ENCODE results near the gene PPIF. TPM values are rescaled to one million over a fixed set of nuclear protein-coding genes. Genes with fewer than 3 reads are reported as not detected.

Gene PPIF
- total RNA-seq, 1 donor from 2014 or later = 139 TPM

DNA sequence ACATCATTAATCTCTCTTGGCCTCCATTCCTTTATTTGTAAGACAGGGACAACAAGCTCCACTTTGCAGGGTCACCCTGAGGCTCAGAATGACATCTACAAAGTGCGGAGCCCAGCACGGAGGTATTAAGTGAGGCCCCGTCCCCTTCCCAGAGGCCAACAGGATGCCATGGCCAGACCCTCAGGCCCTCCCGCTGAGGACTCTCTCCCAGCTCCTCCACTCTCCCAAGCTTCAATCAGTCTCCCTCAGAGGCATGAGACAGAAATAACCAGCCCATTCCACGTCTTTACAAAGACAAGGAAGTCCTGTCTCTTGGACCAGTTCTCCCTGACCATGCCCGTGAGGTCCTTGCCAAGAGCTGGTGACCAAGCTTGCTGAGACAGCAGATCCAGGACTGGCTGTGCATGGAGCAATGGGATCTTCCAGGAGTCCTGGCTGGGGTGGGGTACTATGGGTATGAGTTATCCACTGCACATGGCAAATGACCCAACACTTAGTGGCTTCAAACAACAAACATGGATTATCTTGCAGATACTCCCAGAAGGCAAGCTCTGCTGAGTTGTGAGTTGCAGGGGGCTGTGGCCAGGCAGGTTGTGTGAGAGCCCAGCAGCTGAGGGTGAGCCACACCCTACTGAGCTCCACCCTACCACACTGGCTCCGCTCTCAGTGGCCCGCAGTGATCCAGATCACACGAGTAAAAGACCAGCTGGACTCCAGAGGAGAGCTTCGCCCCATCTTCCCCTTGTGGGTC is 4.3 kb upstream of the PPIF start:
- intact Hi-C loops (cut with micrococcal nuclease) = no loop called here
- ATAC-seq = no peak
- DNase-seq = no peak

DNA sequence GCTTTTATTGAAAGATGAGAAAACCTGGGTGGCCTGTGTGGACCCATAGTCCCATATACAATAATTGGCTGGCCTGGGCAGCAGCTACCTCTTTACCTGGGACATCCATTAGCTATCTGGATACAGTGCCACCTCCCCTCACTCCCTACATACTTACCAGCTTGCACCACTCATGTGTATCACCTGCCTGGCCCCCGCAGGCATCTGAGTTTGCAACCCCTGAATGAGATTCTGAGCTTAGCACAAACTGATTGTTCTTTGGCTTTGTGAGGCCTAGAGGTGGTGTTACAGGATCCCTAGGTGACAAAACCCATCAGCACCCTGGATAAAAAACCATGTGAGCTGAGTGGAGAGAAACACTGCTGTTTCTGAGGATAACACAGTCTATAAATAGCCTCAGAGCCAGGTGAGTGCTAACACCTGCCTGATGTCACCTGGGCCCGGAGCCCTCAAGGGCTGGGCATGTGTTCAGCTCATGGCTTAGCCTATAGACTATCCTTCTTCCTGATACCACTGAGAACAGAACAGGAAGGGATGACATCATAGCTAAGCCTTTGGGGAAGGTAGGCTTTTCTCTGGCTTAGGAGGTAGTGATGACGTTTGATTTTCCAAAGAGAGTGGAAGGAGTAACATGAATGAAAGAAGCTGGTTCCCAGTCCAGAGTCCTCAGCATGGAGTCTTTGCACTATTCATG is 2.6 kb upstream of the PPIF start:
- DNase-seq (no peak), ATAC-seq (no peak)
- intact Hi-C loops (cut with micrococcal nuclease) = no loop called here

GRCh38 chr10:79345241-79346011 is 1.8 kb upstream of the PPIF start:
- ATAC-seq (no peak), DNase-seq (no peak)
- intact Hi-C loops (cut with micrococcal nuclease) = no loop called here

GRCh38 chr10:79346012-79346340 is 1.3 kb upstream of the PPIF start:
- no peak for DNase-seq
- ATAC-seq = no peak
- intact Hi-C loops (cut with micrococcal nuclease) = no loop called here

GRCh38 chr10:79346388-79347225 is 662 bp upstream of the PPIF start:
- intact Hi-C loops (cut with micrococcal nuclease) = no loop called here
- ATAC-seq (no peak), DNase-seq (no peak)

DNA sequence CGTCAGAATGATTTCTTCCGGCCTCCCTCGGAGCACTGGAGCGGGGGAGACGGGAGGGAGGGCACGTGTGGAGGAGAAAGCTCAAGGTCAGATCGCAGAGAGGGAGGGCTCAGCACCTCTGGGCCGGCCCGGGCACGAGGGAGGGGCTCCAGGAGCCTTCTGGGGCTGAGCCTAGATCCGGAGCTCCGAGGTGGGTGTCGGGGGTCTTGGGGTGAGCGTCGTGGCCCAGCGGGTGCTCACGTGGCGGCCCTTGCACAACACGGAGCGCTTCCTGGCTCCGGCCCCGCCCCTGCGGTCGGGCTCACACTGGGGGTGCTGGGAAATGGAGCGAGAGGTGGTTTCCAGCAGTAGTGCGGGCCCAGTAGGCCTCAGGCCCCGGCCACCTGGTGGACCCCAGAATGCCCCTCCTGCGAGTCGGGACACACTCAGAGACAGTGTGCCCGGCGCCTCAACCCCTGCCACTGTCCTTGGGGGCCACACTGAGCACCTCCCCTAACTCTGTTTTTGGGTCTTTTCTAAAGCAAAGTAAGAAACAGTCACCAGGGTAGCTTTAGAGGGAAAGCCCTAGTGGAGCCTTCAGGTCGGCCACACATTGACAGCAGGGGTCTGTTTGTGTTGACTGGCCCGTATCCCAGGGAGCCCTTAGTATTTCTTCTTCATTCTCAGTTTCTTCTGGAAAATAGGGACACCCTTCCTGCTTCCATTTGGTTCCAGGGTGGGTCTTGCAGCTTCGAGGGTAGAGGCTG is 798 bp downstream of the PPIF start:
- ATAC-seq (peak; percentile 75), DNase-seq (peak; percentile 86)
- intact Hi-C loops (cut with micrococcal nuclease) = no loop called here

- ATAC-seq = no peak
- intact Hi-C loops (cut with micrococcal nuclease) = no loop called here
- DNase-seq = no peak
Observed at GRCh38 chr10:79348640-79348988, 1.3 kb downstream of the PPIF start.

DNA sequence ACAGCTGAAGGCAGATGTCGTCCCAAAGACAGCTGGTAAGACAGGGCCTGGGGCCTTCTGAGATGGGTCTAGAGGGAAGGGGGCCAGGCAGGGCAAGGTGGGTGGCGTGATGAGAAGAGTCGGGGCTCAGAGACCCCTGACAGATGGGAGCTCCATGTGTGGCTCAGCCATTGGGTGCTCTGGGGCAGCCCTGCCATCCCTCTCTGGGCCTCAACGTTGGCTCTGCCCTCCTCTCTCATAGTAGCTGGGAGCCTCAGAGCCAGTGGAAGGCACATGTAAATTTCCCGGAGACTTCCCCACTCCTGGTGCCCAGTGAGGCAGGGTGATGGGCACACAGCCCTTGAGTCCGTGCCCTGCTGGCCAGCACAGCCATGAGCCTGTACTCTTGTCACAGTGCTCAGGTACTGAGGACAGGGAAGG is 1.8 kb downstream of the PPIF start:
- no peak for DNase-seq
- no peak for ATAC-seq
- intact Hi-C loops (cut with micrococcal nuclease) = no loop called here

- DNase-seq (no peak), ATAC-seq (no peak)
- intact Hi-C loops (cut with micrococcal nuclease) = no loop called here
Observed at GRCh38 chr10:79349766-79350406, 2.6 kb downstream of the PPIF start.

DNA sequence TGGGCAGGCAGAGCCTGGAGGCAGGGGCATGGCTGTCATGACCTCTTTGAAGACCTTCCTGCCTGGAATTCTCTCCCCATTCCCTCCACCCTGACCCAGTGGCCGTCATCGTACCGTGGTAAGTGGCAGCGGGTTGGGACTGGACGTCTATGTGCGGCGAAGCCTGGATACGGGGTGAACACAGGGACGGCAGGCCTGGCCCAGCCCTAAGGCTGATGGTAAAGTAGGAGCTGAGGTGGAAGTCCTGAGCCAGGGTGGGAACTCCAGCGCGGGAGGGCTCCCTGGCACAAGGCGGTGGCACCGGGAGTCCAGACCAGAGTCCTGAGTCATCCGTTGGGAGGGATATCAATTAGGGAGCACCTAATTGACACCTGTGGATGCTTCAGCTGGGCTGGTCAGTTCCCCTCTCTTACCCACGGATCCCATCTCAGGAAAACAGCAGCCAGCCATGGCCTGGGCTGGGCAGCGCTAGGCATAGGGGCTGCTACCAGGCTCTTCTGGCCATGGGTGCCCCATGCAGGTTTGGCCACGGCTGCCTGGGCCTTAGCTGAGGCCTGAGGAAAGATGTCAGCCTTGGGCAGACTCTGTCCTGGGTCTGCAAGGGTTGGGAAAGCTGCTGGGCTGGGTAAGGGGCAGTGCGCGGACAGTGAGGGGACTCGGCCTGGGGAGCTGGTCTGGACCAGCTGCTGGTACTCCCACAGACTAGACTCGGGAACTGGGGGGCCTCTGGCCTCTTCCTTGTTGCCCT is 3.3 kb downstream of the PPIF start:
- intact Hi-C loops (cut with micrococcal nuclease) = no loop called here
- no peak for DNase-seq
- no peak for ATAC-seq

GRCh38 chr10:79351332-79351731 is 4.1 kb downstream of the PPIF start:
- intact Hi-C loops (cut with micrococcal nuclease) = no loop called here
- ATAC-seq (no peak), DNase-seq (no peak)

DNA sequence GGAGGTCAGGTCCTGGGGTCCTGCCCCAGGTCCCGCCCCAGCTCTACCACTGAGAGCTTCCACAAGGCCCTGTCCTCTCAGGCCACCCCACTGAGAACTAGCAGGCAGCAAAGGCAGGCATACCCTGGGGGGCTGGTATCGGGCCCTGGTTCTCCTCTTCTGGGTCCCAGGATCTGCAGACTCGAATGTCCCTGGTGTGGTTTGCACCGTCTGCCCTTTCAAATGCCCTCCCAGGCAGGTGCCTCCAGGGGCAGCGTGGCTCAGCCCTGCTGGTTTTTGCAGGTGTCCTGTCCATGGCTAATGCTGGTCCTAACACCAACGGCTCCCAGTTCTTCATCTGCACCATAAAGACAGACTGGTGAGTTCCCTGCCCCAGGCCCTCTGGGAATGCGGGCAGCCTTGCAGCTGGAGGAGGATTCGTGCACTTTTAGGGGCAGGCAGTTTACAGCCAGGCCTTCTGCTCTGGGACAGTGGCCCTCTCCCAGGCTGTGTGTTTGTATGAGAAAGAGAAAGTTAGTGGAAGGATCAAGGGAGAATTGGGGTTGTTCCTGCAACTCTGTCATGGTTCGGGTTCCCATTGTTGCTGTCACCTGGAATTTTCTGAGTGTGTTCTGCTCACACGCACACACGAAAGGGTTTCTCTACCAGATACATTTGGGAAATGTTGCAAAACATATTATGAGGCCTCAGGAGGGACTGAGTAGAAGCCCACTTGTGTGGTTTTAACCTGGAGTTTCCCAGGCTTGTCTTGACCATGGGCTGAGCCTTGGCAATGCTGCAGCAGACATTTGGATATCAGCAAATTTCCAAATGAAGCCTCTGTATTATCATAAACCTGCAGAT is 5.0 kb downstream of the PPIF start:
- DNase-seq (no peak), ATAC-seq (no peak)
- intact Hi-C loops (cut with micrococcal nuclease) = no loop called here

GRCh38 chr10:79353000-79353406 is 5.7 kb downstream of the PPIF start:
- intact Hi-C loops (cut with micrococcal nuclease) = no loop called here
- ATAC-seq (no peak), DNase-seq (no peak)

DNA sequence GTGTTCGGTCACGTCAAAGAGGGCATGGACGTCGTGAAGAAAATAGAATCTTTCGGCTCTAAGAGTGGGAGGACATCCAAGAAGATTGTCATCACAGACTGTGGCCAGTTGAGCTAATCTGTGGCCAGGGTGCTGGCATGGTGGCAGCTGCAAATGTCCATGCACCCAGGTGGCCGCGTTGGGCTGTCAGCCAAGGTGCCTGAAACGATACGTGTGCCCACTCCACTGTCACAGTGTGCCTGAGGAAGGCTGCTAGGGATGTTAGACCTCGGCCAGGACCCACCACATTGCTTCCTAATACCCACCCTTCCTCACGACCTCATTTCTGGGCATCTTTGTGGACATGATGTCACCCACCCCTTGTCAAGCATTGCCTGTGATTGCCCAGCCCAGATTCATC is 6.5 kb downstream of the PPIF start:
- ATAC-seq (no peak), DNase-seq (no peak)
- intact Hi-C loops (cut with micrococcal nuclease) = no loop called here

GRCh38 chr10:79354141-79354540 is 6.9 kb downstream of the PPIF start:
- intact Hi-C loops (cut with micrococcal nuclease) = no loop called here

DNA sequence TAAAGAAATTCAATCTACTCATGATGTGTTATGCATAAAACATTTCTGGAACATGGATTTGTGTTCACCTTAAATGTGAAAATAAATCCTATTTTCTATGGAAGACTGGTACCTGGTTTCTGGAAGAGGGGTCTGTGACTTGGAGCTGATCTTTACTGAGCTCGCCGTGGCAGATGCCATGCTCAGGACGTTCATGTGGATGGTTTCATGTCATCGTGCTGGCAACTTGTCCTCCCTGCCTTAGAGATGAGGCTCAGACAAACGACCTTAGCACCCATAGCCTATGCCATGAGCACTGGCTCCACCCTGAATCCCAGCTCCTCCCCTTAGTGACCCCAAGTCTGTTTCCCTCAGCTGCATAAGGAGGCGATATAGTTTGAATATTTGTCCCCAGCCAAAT is 7.3 kb downstream of the PPIF start:
- DNase-seq (no peak), ATAC-seq (no peak)
- intact Hi-C loops (cut with micrococcal nuclease) = no loop called here

More at GRCh38 chr10:79354141-79354540, 6.9 kb downstream of the PPIF start:
- ATAC-seq (no peak), DNase-seq (no peak)

Data from left ventricle myocardium superior (tissue), 1 donor.